K562 (cell line): Measurements from ENCODE around the gene LY6G5B. TPM values are rescaled to one million over a fixed set of nuclear protein-coding genes. Genes with fewer than 3 reads are reported as not detected.

Source experiments
- CEBPB ChIP-seq: fragments of 450-650 bp; IDR thresholded peaks from 2 replicates; pipeline ENCODE4 v1.6.1; 2016; ENCODE audit warnings: missing genetic modification characterization, missing compliant biosample characterization
- CLOCK ChIP-seq: fragments of 250-450 bp; sonication (Bioruptor Pico); IDR thresholded peaks from 2 replicates; pipeline ENCODE4 v1.4.0; 2020; ENCODE audit warnings: mild to moderate bottlenecking, moderate library complexity, borderline replicate concordance
- CXXC5 ChIP-seq: fragments of 250-450 bp; sonication (Bioruptor Pico); IDR thresholded peaks from 2 replicates; pipeline ENCODE4 v1.8.0; 2022; ENCODE audit warnings: inconsistent platforms, mild to moderate bottlenecking, moderate library complexity
- GATAD2B ChIP-seq: fragments of 450-650 bp; IDR thresholded peaks from 2 replicates; pipeline ENCODE4 v1.6.1; 2017; ENCODE audit warnings: mild to moderate bottlenecking, borderline replicate concordance
- HEY1 ChIP-seq: fragments of 250-450 bp; sonication (Bioruptor Pico); IDR thresholded peaks from 2 replicates; pipeline ENCODE4 v1.5.0; 2020; ENCODE audit warnings: mild to moderate bottlenecking, moderate library complexity, borderline replicate concordance
- HINFP ChIP-seq: fragments of 450-650 bp; conservative IDR thresholded peaks from 2 replicates; pipeline ENCODE4 v1.6.1; 2016; ENCODE audit warnings: missing genetic modification characterization, low read depth, mild to moderate bottlenecking, control low read depth, missing compliant biosample characterization
- KLF13 ChIP-seq: fragments of 450-650 bp; IDR thresholded peaks from 2 replicates; pipeline ENCODE4 v1.6.1; 2016; ENCODE audit warnings: missing genetic modification characterization, low read depth, mild to moderate bottlenecking, missing compliant biosample characterization, moderate library complexity, borderline replicate concordance
- NCOA2 ChIP-seq, 2 experiments: fragments of 450-650 bp; IDR thresholded peaks; 2 replicates each; pipeline ENCODE4 v1.6.1; 2018; ENCODE audit warnings: mild to moderate bottlenecking in 2 of 2, moderate library complexity in 1 of 2; ENCODE audit not compliant: partially characterized antibody in 2 of 2
- NCOR1 ChIP-seq: fragments of 450-650 bp; IDR thresholded peaks from 2 replicates; pipeline ENCODE4 v1.6.1; 2016; ENCODE audit warnings: mild to moderate bottlenecking, moderate library complexity
- PHF21A ChIP-seq: fragments of 450-650 bp; IDR thresholded peaks from 2 replicates; pipeline ENCODE4 v1.6.1; 2017; ENCODE audit warnings: low read depth, borderline replicate concordance
- PHTF2 ChIP-seq: fragments of 250-450 bp; sonication (Bioruptor Pico); IDR thresholded peaks from 2 replicates; pipeline ENCODE4 v1.5.0; 2021; ENCODE audit warnings: mild to moderate bottlenecking
- POLR2AphosphoS5 ChIP-seq: IDR thresholded peaks from 2 replicates; pipeline ENCODE4 v1.6.1; 2011; ENCODE audit warnings: mild to moderate bottlenecking, low read depth, low read length, moderate library complexity; ENCODE audit not compliant: control insufficient read depth, insufficient read depth
- SUPT5H ChIP-seq: fragments of 450-650 bp; IDR thresholded peaks from 2 replicates; pipeline ENCODE4 v1.6.1; 2016
- TRIM28 ChIP-seq: fragments of 450-650 bp; IDR thresholded peaks from 2 replicates; pipeline ENCODE4 v1.6.1; 2017
- ZBTB2 ChIP-seq: fragments of 450-650 bp; IDR thresholded peaks from 2 replicates; pipeline ENCODE4 v1.6.1; 2016; ENCODE audit warnings: antibody characterized with exemption
- ZNF146 ChIP-seq: IDR thresholded peaks from one replicate; pipeline ENCODE4 v1.6.1; 2018; ENCODE audit warnings: missing compliant biosample characterization; ENCODE audit not compliant: unreplicated experiment
- ZNF239 ChIP-seq: fragments of 250-450 bp; sonication (Bioruptor Pico); IDR thresholded peaks from 2 replicates; pipeline ENCODE4 v1.4.0; 2020; ENCODE audit warnings: mild to moderate bottlenecking
- ZNF75A ChIP-seq: fragments of 450-650 bp; formaldehyde crosslinking; IDR thresholded peaks from 2 replicates; pipeline ENCODE4 v1.4.0; 2020; ENCODE audit warnings: mild to moderate bottlenecking
- polyA plus RNA-seq, 8 experiments: library from polyadenylated mRNA; depleted of rRNA in 4 of 8; stranded (reverse) in 5 of 8; unstranded in 3 of 8; fragments of >200 nt; fragmentation: Nextera tagmentation in 2 of 8; fragmentation: Illumina TruSeq in 1 of 8; extraction: Ambion mirVana in 2 of 8; extraction: Trizol in 1 of 8; gene quantifications; 2 replicates each; pipeline versions ENCODE4 v1.2.1 to v1.2.3, GENCODE V29; 2011 to 2014; ENCODE audit warnings: inconsistent platforms in 1 of 8, missing spikeins in 1 of 8
- total RNA-seq, 7 experiments: library from RNA; depleted of rRNA in 6 of 7; stranded (reverse); fragments of >200 nt in 6 of 7; fragmentation: Illumina TruSeq in 2 of 7; extraction: Trizol in 2 of 7; gene quantifications; 2 replicates each; pipeline versions ENCODE4 v1.2.1 to v1.2.3, GENCODE V29; 2011 to 2021; ENCODE audit warnings: low replicate concordance in 1 of 7

Gene LY6G5B
- total and polyA plus RNA-seq, 9 of the 15 experiments (the other 6 are each of a cell fraction or from before 2014, with no cell fraction given), result 6.0 to 27.0 (median 7.5) TPM

- TF ChIP-seq GATAD2B, result no peak
- peak; percentile 29 for TF ChIP-seq TRIM28
- TF ChIP-seq PHF21A, result no peak
- no peak; the same call in 1 of the 2 replicates for TF ChIP-seq PHTF2 (CRISPR knock-in tag)
- TF ChIP-seq CEBPB (tag), result peak; percentile 97
- TF ChIP-seq CLOCK (CRISPR knock-in tag), result no peak
- TF ChIP-seq NCOA2 (IDR thresholded peaks at IDR 0.05; ENCODE audit: partially characterized antibody in 2 of 2), result no peak
- no peak for TF ChIP-seq HEY1
- peak; percentile 92 for TF ChIP-seq POLR2AphosphoS5
- TF ChIP-seq ZNF146 (CRISPR knock-in tag), result no peak
- peak; percentile 63; the same call in 1 of the 2 replicates for TF ChIP-seq KLF13
- TF ChIP-seq NCOR1, result no peak
- no peak for TF ChIP-seq ZNF239 (CRISPR knock-in tag)
- TF ChIP-seq ZBTB2, result peak; percentile 75
- peak; percentile 32; the same call in 1 of the 2 replicates for TF ChIP-seq ZNF75A (CRISPR knock-in tag)
- TF ChIP-seq SUPT5H, result peak; percentile 91
- no peak for TF ChIP-seq HINFP (tag)
- peak; percentile 95 for TF ChIP-seq CXXC5 (CRISPR knock-in tag)
These were observed 9.2 kb upstream of the LY6G5B start, which contains the start of gene C6orf47 (continued) for GRCh38 chr6:31660381-31661261.
